Measurements from ENCODE around the gene MAML3.

MAML3 gene

DNA sequence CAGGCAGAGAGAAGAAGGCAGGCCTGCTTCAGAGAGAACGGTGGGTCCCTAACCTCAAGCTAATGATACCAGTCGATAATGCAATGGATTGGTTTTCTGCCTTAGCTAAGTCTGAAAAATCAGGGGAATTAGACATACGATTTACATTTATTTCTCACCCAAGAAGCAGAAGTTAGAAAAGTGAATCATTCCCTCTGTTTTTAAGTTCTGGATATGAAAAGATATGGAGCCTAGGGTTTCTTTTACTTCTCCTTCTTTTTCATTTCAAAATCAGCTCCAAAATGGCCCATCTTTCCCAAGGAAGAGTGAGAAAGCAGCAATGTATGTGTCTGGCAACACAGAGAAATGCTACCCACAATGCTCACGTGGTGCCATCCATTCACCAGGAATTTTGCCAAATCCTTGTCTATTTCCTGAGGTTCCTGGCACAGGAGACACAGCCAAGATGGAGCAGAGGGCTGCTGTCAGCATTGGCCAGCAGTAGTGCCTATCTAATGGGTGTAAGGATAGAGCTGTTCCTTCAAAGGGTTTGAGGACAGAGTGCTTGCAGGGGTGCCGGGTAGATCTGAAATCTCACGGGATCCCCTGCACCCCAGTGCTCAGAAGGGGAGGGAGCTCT is 231.5 kb downstream of the MAML3 start:
- DNase-seq (ENCODE audit: low read depth in 3 of 3): no peak

- DNase-seq (ENCODE audit: low read depth in 3 of 3): no peak
Measured at GRCh38 chr4:139921429-139922184, 232.4 kb downstream of the MAML3 start.

DNA sequence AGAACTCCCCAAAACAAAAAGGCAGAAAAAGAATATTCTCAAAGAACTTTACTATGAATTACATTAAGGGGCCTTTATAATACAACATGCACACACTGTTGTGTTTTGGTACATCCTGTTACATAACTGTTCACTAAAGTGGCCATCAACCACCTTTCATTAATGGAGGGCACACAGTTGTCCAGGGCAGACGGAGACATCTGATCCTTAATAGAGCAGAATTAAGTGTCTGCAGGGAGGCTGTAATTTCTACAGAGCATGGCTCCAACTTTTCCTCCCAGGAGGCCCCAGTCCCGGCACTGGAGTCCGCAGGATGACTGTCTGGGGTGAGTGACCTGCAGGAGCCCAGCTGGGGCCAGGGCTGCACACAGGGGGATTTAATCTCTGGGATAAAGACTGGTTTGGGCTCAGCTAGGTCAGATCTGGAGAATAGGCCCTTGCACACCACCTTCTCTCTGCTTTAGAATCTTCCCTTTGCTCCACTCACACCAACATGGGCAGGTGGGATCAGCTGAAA is 233.4 kb downstream of the MAML3 start:
- no peak for DNase-seq (ENCODE audit: low read depth in 3 of 3)

GRCh38 chr4:139919521-139919920 is 234.5 kb downstream of the MAML3 start:
- DNase-seq (ENCODE audit: low read depth in 3 of 3): no peak

- DNase-seq (ENCODE audit: low read depth in 3 of 3): no peak
Measured at GRCh38 chr4:139919004-139919403, 235.0 kb downstream of the MAML3 start.

GRCh38 chr4:139918591-139918990 is 235.4 kb downstream of the MAML3 start:
- no peak for DNase-seq (ENCODE audit: low read depth in 3 of 3)

DNA sequence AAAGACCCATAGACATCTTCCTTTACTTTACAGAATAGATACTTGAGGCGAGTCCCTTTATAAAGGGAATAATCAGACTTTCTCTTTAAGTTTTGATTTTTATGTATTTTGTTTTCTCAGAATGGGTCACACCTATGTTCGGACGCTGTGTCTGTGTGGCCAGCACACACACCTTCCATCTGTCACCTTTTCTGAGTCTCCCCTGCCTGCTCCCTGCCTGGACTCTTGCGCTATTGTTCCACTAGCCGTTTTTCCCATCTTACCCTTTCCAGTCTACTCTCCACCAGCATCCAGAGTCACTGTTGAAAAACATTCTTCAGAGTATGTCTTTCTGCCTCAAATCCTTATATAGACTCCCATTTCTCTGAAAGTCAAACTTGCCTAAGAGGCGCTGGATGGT is 236.1 kb downstream of the MAML3 start:
- DNase-seq (ENCODE audit: low read depth in 3 of 3): no peak

GRCh38 chr4:139916041-139916440 is 237.9 kb downstream of the MAML3 start:
- DNase-seq (ENCODE audit: low read depth in 3 of 3): no peak

- no peak for DNase-seq (ENCODE audit: low read depth in 3 of 3)
Measured at GRCh38 chr4:139915037-139915436, 238.9 kb downstream of the MAML3 start.

DNA sequence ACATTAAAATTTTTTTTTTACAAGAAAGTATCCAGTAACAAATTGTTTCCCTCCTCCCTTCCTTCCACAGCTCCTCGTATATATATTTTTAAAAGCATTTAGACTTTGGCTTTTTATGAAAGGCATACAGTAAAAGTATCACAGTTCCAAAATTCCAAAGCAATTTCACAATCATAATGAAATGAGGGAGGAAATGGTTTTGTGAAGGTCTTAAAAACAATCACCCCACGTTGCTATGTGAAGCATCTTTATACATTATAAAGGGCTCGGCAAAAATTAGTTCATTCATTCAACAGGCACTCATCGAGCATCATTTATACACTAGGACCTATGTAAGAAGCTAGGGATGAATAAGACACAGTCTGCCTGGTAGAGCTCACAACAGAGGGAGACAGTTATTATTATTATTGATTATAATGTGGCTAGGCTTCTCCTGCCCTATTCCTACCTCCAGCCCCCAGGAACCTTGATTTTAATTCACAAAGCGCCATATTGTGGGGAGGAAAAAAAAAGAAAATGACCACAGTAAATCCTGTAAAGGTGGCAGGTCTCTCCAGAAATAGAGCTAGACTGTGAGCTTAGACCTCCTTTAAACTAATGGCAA is 239.9 kb downstream of the MAML3 start:
- no peak for DNase-seq (ENCODE audit: low read depth in 3 of 3)

DNA sequence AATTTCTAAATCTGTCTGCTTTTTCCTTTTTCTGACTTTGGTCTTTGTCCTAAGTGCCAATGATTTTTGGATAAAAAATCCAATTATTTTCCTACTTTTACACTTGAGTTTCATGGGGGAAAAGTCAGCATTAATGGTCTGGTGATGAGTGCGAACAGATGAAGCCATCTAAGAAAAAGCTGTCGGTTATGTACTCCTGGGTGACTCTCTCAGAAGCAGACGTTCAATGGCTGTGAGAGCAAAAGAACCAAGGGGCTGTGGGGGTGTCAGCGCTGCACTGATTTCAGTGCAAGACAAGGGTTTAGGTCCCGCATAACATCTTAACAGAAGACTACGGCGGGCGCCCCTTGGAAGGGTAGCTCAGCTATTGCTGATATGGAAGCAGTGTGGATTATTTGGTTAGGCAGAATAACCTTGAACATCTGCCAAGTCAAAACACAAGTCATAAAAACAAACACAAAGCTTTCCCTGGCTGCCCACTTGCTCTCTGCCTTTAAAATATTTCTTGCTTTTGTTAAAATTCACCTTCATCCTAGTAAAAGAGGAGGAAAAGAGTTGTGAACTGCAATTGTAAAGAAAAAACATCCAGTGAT is 240.5 kb downstream of the MAML3 start:
- no peak for DNase-seq (ENCODE audit: low read depth in 3 of 3)

DNA sequence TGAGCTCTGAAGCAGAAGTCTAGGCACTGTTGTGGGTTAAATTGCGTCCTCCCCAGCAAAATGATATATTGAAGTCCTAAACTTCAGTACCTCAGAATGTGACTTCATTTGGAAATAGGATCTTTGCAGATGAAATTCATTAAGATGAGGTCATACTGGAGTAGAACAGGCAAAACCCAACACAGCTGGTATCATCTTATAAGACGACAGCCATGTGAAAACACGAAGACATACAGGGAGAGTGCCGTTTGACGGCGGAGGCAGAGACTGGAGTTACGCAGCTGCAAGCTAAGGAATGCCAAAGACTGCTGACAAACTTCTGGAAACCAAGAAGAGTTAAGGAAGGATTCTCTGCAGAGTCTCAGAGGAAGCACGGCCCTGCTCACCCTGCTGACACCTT is 241.5 kb downstream of the MAML3 start:
- no peak for DNase-seq (ENCODE audit: low read depth in 3 of 3)

- no peak for DNase-seq (ENCODE audit: low read depth in 3 of 3)
Measured at GRCh38 chr4:139910106-139910505, 243.9 kb downstream of the MAML3 start.

- DNase-seq (ENCODE audit: low read depth in 3 of 3): no peak
Measured at GRCh38 chr4:139908636-139909437, 245.1 kb downstream of the MAML3 start.

- DNase-seq (ENCODE audit: low read depth in 3 of 3): no peak
Measured at GRCh38 chr4:139907001-139907809, 246.8 kb downstream of the MAML3 start.

- DNase-seq (ENCODE audit: low read depth in 3 of 3): no peak
Measured at GRCh38 chr4:139905489-139905888, 248.5 kb downstream of the MAML3 start.

GRCh38 chr4:139904406-139904805 is 249.6 kb downstream of the MAML3 start:
- no peak for DNase-seq (ENCODE audit: low read depth in 3 of 3)

DNA sequence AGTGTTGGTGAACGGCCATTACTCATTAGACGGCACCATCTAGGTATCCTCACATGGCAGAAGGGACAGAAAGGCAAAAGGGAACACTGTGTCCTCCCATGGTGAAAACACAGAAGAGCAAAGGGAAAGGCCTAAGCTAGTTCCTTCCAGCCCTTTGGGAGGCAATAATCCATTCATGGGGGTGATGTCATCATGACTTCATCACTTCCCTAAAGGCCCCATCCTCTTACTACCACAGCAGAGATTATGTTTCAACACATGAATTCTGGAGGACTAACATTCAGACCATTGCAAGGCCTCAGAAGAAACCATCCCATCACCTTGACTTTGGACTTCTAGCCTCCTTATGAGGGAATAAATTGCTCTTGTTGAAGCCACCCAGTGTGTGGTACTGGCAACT is 250.1 kb downstream of the MAML3 start:
- DNase-seq (ENCODE audit: low read depth in 3 of 3): no peak

DNA sequence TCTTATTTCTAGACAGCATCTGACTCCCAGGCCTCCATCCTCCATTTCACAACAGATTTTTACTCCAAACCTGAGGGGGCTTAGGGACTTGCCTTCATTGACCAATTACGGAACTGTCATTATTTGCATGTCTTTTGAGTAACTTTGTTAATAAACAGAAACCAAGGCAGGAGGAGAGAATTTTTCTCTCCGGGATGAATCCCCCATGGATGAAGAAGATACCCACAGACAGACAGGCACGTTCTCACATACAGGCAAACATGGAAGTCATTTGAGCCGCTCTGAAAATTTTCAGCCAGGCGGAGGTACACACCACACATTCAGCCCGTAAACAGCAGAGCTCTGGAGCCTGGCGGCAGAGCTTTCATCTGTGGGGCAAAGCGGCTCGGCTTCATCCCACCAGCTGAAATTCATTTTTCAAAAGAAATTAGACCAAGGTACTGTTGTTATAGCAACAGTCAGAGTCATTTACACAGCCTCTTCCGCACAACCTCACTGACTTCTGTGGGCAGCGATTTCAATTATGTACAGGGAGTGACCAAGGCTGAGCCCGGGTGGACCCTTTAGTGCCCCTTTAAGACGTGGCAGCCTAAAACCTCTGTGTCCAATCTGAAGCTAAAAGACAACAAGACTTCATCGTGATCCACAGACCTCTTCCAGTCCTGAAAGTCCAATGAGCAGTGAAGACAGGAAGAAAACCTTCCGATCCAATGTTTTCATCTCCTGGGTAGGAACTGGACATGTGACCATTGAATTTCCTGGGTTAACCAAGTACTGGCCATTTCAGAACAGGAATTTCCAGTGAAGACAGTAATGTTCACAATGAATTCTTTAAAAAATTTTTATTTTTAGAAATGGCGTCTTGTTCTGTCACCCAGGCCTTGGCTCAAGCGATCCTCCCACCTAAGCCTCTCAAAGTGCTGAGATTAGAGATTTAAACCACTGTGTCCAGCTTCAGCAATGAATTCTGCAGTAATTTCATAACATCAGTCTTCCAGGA is 251.4 kb downstream of the MAML3 start:
- DNase-seq (ENCODE audit: low read depth in 3 of 3): no peak

Data from stimulated activated CD4-positive, alpha-beta T cell treated with anti-CD3 and anti-CD28 coated beads, TNF-alpha, amount 100 ng/mL, for 4 hours (primary cell).